HuH-7 (cell line): ENCODE data around the gene ALKBH6.

ENCODE experiments used
- DNase-seq: peaks from one replicate; pipeline ENCODE4 v3.0.0; 2011; ENCODE audit warnings: low spot score

ALKBH6 gene

GRCh38 chr19:36030264-36031148 is 16.5 kb upstream of the ALKBH6 start:
- no peak for DNase-seq

- no peak for DNase-seq
Measured at GRCh38 chr19:36028313-36029041, 14.5 kb upstream of the ALKBH6 start.

GRCh38 chr19:36027696-36028095 is 13.7 kb upstream of the ALKBH6 start:
- no peak for DNase-seq

GRCh38 chr19:36026091-36026876 is 12.3 kb upstream of the ALKBH6 start:
- DNase-seq, result no peak

- no peak for DNase-seq
Measured at GRCh38 chr19:36025541-36025940, 11.5 kb upstream of the ALKBH6 start.

GRCh38 chr19:36023432-36023831 is 9.4 kb upstream of the ALKBH6 start:
- DNase-seq, result no peak

GRCh38 chr19:36019061-36019670 is 5.2 kb upstream of the ALKBH6 start:
- no peak for DNase-seq

GRCh38 chr19:36013280-36014011 is 567 bp downstream of the ALKBH6 start:
- no peak for DNase-seq

GRCh38 chr19:36010402-36010801 is 3.6 kb downstream of the ALKBH6 start:
- no peak for DNase-seq

GRCh38 chr19:36009633-36010379 is 4.2 kb downstream of the ALKBH6 start:
- no peak for DNase-seq

GRCh38 chr19:36009220-36009619 is 4.8 kb downstream of the ALKBH6 start:
- DNase-seq, result no peak

GRCh38 chr19:36008336-36008978 is 5.6 kb downstream of the ALKBH6 start, which contains the start of gene SYNE4:
SYNE4 (minus strand) TSS chr19:36008813; CDS start chr19:36008681, 132 bp downstream.
- DNase-seq, result peak; percentile 71

- no peak for DNase-seq
Measured at GRCh38 chr19:36006955-36007354, 7.1 kb downstream of the ALKBH6 start.

GRCh38 chr19:36003284-36003683 is 10.7 kb downstream of the ALKBH6 start:
- no peak for DNase-seq

GRCh38 chr19:36001605-36002004 is 12.4 kb downstream of the ALKBH6 start:
- no peak for DNase-seq

- no peak for DNase-seq
Measured at GRCh38 chr19:35996777-35997176, 17.2 kb downstream of the ALKBH6 start.

GRCh38 chr19:35995048-35995993 is 18.7 kb downstream of the ALKBH6 start, which contains the start of gene SDHAF1:
SDHAF1 (plus strand) TSS chr19:35995188; CDS start chr19:35995275, 87 bp downstream.
- peak; percentile 99 for DNase-seq

GRCh38 chr19:35993923-35994598 is 20.0 kb downstream of the ALKBH6 start:
- DNase-seq, result no peak
